ENCODE results near the gene C6.

The C6 gene

GRCh38 chr5:41213340-41213739 is at the start of gene C6:
Gene C6 (minus strand): TSS chr5:41213532. CDS start chr5:41203230, 10,302 bp downstream.
- H3K27me3 ChIP-seq (ENCODE audit: insufficient read depth, low read depth, severe bottlenecking) = no peaks in the 10 kb centered on the region
- H3K4me3 ChIP-seq (ENCODE audit: low read depth, low read length) = no peak within 1 kb of the TSS
- H3K9me3 ChIP-seq (ENCODE audit: severe bottlenecking) = no peaks in the 10 kb centered on the region
- no peak for DNase-seq
- H3K27ac ChIP-seq = no peak within 1 kb of the TSS
- TF ChIP-seq CTCF (IDR thresholded peaks at IDR 0.05; ENCODE audit: low read depth, low read length) = no peak
- H3K36me3 ChIP-seq = no peaks in the 10 kb centered on the region

- no peak for DNase-seq
- H3K36me3 ChIP-seq = no peaks in the 10 kb centered on the region
- H3K4me3 ChIP-seq (ENCODE audit: low read depth, low read length) = no peak overlapping the region
- H3K27ac ChIP-seq = no peak overlapping the region
- no peaks in the 10 kb centered on the region for H3K27me3 ChIP-seq (ENCODE audit: insufficient read depth, low read depth, severe bottlenecking)
- H3K9me3 ChIP-seq (ENCODE audit: severe bottlenecking) = no peaks in the 10 kb centered on the region
- no peak for TF ChIP-seq CTCF (IDR thresholded peaks at IDR 0.05; ENCODE audit: low read depth, low read length)
These were observed 43.1 kb upstream of the C6 start for GRCh38 chr5:41256400-41256799.

- no peak for TF ChIP-seq CTCF (IDR thresholded peaks at IDR 0.05; ENCODE audit: low read depth, low read length)
- no peak overlapping the region for H3K27ac ChIP-seq
- no peak for DNase-seq
These were observed 39.8 kb upstream of the C6 start for GRCh38 chr5:41253109-41253508.

GRCh38 chr5:41252036-41252435 is 38.7 kb upstream of the C6 start:
- no peak for DNase-seq
- TF ChIP-seq CTCF (IDR thresholded peaks at IDR 0.05; ENCODE audit: low read depth, low read length) = no peak
- Histone ChIP-seq H3K27me3 (ENCODE audit: insufficient read depth, low read depth, severe bottlenecking) (no peaks in the 10 kb centered on the region), H3K9me3 (ENCODE audit: severe bottlenecking) (no peaks in the 10 kb centered on the region), H3K36me3 (no peaks in the 10 kb centered on the region), H3K27ac (no peak overlapping the region), H3K4me3 (ENCODE audit: low read depth, low read length) (no peak overlapping the region)

More at GRCh38 chr5:41253109-41253508, 39.8 kb upstream of the C6 start:
- Histone ChIP-seq H3K9me3 (ENCODE audit: severe bottlenecking) (no peaks in the 10 kb centered on the region), H3K4me3 (ENCODE audit: low read depth, low read length) (no peak overlapping the region), H3K36me3 (no peaks in the 10 kb centered on the region), H3K27me3 (ENCODE audit: insufficient read depth, low read depth, severe bottlenecking) (no peaks in the 10 kb centered on the region)

- no peaks in the 10 kb centered on the region for H3K9me3 ChIP-seq (ENCODE audit: severe bottlenecking)
- H3K27ac ChIP-seq = no peak overlapping the region
- no peak overlapping the region for H3K4me3 ChIP-seq (ENCODE audit: low read depth, low read length)
- no peak for TF ChIP-seq CTCF (IDR thresholded peaks at IDR 0.05; ENCODE audit: low read depth, low read length)
- no peaks in the 10 kb centered on the region for H3K36me3 ChIP-seq
- H3K27me3 ChIP-seq (ENCODE audit: insufficient read depth, low read depth, severe bottlenecking) = no peaks in the 10 kb centered on the region
- DNase-seq = no peak
These were observed 37.1 kb upstream of the C6 start for GRCh38 chr5:41250351-41250987.

- H3K4me3 ChIP-seq (ENCODE audit: low read depth, low read length) = no peak overlapping the region
- no peaks in the 10 kb centered on the region for H3K27me3 ChIP-seq (ENCODE audit: insufficient read depth, low read depth, severe bottlenecking)
- H3K36me3 ChIP-seq = no peaks in the 10 kb centered on the region
- TF ChIP-seq CTCF (IDR thresholded peaks at IDR 0.05; ENCODE audit: low read depth, low read length) = no peak
- H3K27ac ChIP-seq = no peak overlapping the region
- DNase-seq = no peak
- no peaks in the 10 kb centered on the region for H3K9me3 ChIP-seq (ENCODE audit: severe bottlenecking)
These were observed 33.8 kb upstream of the C6 start for GRCh38 chr5:41247135-41247534.

Measured in WERI-Rb-1 (cell line).